Stimulated activated CD8-positive, alpha-beta memory T cell treated with anti-CD3 and anti-CD28 coated beads, Interleukin-7, amount 100 ng/mL, for 4 hours (primary cell): ENCODE results near the gene AK9.
"Not testable (repeated sequence)": the region's sequence is repeated elsewhere in the genome, so short reads cannot be mapped to it uniquely, and the experiment has no call there.

Experiments used
- DNase-seq, 2 donors: peaks; one replicate each; pipeline ENCODE4 v3.0.0-alpha.2; 2020; ENCODE audit warnings: low read depth in 2 of 2

The AK9 gene

GRCh38 chr6:109690737-109691621 is at the start of gene AK9, which contains the start of gene FIG4:
AK9 (minus strand) TSS chr6:109691202; CDS start chr6:109675745, 15,457 bp downstream.
FIG4 (plus strand) TSS chr6:109691296; CDS start chr6:109691436, 140 bp downstream.
- peak; percentile 79 to 86 for DNase-seq

GRCh38 chr6:109740787-109741186 is 49.8 kb upstream of the AK9 start:
- no peak for DNase-seq

GRCh38 chr6:109739686-109740085 is 48.7 kb upstream of the AK9 start:
- no peak for DNase-seq

- DNase-seq = no peak
Observed at GRCh38 chr6:109738667-109739066, 47.7 kb upstream of the AK9 start.

- no peak for DNase-seq
Observed at GRCh38 chr6:109738255-109738654, 47.3 kb upstream of the AK9 start.

GRCh38 chr6:109736273-109737025 is 45.4 kb upstream of the AK9 start:
- DNase-seq = no peak

- not testable (repeated sequence) for DNase-seq
Observed at GRCh38 chr6:109725250-109725649, 34.2 kb upstream of the AK9 start.

GRCh38 chr6:109722564-109723254 is 31.7 kb upstream of the AK9 start:
- DNase-seq = no peak

GRCh38 chr6:109722011-109722410 is 31.0 kb upstream of the AK9 start:
- no peak for DNase-seq

- DNase-seq = no peak
Observed at GRCh38 chr6:109720311-109720710, 29.3 kb upstream of the AK9 start.

GRCh38 chr6:109718991-109719390 is 28.0 kb upstream of the AK9 start:
- DNase-seq = no peak

GRCh38 chr6:109717971-109718370 is 27.0 kb upstream of the AK9 start:
- no peak for DNase-seq

GRCh38 chr6:109715616-109716015 is 24.6 kb upstream of the AK9 start:
- DNase-seq = no peak

GRCh38 chr6:109714611-109715010 is 23.6 kb upstream of the AK9 start:
- DNase-seq = no peak

GRCh38 chr6:109714166-109714565 is 23.2 kb upstream of the AK9 start:
- DNase-seq = no peak

- DNase-seq = peak in 1 of 2 donors; percentile 1
Observed at GRCh38 chr6:109713097-109713496, 22.1 kb upstream of the AK9 start.

GRCh38 chr6:109708099-109708498 is 17.1 kb upstream of the AK9 start:
- not testable (repeated sequence) for DNase-seq

GRCh38 chr6:109706513-109706912 is 15.5 kb upstream of the AK9 start:
- DNase-seq = no peak

GRCh38 chr6:109705258-109705657 is 14.3 kb upstream of the AK9 start:
- DNase-seq = peak; percentile 50 to 56

GRCh38 chr6:109702791-109703190 is 11.8 kb upstream of the AK9 start:
- no peak for DNase-seq

- DNase-seq = no peak
Observed at GRCh38 chr6:109701774-109702173, 10.8 kb upstream of the AK9 start.

GRCh38 chr6:109701221-109701620 is 10.2 kb upstream of the AK9 start:
- DNase-seq = no peak
